ENCODE data around the gene CCDC137.

DNA sequence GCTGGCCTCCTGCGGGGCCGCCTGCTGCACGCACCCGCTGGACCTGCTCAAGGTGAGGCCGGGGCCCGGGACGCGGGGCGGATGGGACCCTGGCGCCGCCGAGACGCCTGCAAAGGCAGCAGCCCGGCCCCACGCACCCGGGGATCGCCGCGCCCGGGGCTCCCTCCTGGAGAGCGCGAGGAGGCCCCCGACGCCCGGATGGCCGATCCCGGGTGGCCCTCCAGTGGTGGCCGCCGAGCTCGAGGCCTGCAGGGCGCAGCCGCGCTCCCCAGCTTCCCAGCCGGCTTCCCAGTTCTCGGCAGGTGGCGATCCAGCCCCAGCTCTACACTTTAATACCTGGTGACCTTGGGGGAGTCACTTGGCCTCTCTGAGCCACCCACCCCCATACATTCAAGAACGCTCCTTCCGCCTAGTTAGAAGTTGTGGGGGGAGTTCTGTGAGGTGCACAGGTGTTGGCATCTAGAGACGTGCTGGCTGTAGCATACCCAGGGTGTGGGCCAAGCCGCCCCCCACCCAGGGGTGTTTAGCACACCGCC lies 46.0 kb downstream of the CCDC137 start:
- TF ChIP-seq, protein P1, sequence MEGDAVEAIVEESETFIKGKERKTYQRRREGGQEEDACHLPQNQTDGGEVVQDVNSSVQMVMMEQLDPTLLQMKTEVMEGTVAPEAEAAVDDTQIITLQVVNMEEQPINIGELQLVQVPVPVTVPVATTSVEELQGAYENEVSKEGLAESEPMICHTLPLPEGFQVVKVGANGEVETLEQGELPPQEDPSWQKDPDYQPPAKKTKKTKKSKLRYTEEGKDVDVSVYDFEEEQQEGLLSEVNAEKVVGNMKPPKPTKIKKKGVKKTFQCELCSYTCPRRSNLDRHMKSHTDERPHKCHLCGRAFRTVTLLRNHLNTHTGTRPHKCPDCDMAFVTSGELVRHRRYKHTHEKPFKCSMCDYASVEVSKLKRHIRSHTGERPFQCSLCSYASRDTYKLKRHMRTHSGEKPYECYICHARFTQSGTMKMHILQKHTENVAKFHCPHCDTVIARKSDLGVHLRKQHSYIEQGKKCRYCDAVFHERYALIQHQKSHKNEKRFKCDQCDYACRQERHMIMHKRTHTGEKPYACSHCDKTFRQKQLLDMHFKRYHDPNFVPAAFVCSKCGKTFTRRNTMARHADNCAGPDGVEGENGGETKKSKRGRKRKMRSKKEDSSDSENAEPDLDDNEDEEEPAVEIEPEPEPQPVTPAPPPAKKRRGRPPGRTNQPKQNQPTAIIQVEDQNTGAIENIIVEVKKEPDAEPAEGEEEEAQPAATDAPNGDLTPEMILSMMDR (IDR thresholded peaks at IDR 0.05): no peak
- no peak for TF ChIP-seq POLR2A (IDR thresholded peaks at IDR 0.05)

All from lower leg skin (tissue), 3 donors.